ENCODE results near the gene CTDSPL. TPM values are rescaled to one million over a fixed set of nuclear protein-coding genes. Genes with fewer than 3 reads are reported as not detected.

The CTDSPL gene
- total RNA-seq, 4 donors from 2014 or later: 39.8 to 105 (median 56.2) TPM

DNA sequence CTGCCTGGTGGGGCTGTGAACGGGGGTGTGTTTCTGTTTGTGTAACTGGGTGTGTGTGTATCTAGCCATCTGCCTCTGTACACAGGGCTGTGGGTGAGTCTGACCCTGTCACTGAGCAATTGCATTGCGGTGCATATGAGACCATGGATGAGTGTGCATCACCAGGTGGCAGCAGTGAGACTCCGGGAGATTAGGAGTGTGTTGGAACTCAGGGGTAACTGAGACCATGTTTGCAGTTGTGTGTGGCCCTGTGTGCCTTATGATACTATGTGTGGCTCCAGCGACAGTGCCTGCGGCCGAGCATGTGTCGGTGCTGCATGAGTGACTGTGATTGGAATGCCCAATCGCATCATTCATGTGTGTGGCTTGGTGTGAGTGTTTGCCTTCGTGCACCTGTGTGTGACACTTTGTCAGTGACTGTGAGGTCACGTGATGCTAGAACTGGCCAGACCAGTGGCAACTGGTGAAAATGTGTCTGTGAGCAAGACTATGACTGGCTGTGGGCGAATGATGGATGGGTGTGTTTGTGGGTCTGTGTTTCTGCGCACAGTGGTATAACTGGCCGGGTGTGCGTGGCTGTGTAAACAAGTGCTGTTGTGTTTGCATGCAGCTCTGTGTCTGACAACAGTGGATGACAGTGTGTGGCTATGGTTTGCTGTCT is 142.9 kb downstream of the CTDSPL start:
- DNase-seq: peak; percentile 94
- peaks cover 0 to 13% (median 0%) of the 10 kb centered on the region in 4 donors for H3K36me3 ChIP-seq
- peaks cover 16 to 36% (median 28%) of the 10 kb centered on the region in 4 donors for H3K4me1 ChIP-seq
- no peaks in the 10 kb centered on the region for H3K27me3 ChIP-seq
- H3K27ac ChIP-seq: peak overlapping the region; percentile 80 to 88 (median 85)
- intact Hi-C loops (cut with DNase I; ENCODE audit: low total_unique reads) (no loop called here), in situ Hi-C loops (cut with MboI; ENCODE audit: low pct_ligation_motif_present in 1 of 4, low pct_unique_long_range_greater_than_20kb in 1 of 4, low sequenced_read_pairs in 3 of 4) (no loop called here)
- no peak overlapping the region for H3K4me3 ChIP-seq
- no peaks in the 10 kb centered on the region for H3K9me3 ChIP-seq
- 62% methylated on average over 13 of the region's 14 CpGs; no CpG with 5 or more reads in 1 of the 2 donors for WGBS, 2 donors (ENCODE audit: low coverage in 1 of 2)
- TF ChIP-seq, protein P1, sequence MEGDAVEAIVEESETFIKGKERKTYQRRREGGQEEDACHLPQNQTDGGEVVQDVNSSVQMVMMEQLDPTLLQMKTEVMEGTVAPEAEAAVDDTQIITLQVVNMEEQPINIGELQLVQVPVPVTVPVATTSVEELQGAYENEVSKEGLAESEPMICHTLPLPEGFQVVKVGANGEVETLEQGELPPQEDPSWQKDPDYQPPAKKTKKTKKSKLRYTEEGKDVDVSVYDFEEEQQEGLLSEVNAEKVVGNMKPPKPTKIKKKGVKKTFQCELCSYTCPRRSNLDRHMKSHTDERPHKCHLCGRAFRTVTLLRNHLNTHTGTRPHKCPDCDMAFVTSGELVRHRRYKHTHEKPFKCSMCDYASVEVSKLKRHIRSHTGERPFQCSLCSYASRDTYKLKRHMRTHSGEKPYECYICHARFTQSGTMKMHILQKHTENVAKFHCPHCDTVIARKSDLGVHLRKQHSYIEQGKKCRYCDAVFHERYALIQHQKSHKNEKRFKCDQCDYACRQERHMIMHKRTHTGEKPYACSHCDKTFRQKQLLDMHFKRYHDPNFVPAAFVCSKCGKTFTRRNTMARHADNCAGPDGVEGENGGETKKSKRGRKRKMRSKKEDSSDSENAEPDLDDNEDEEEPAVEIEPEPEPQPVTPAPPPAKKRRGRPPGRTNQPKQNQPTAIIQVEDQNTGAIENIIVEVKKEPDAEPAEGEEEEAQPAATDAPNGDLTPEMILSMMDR (IDR thresholded peaks at IDR 0.05): peak; percentile 54 to 91 (median 73)
- TF ChIP-seq POLR2A (IDR thresholded peaks at IDR 0.05): no peak
- TF ChIP-seq EP300 (IDR thresholded peaks at IDR 0.05; ENCODE audit: low read depth): peak; percentile 62
- TF ChIP-seq POLR2AphosphoS5 (IDR thresholded peaks at IDR 0.05): peak in 2 of 3 donors; percentile 46 to 70

DNA sequence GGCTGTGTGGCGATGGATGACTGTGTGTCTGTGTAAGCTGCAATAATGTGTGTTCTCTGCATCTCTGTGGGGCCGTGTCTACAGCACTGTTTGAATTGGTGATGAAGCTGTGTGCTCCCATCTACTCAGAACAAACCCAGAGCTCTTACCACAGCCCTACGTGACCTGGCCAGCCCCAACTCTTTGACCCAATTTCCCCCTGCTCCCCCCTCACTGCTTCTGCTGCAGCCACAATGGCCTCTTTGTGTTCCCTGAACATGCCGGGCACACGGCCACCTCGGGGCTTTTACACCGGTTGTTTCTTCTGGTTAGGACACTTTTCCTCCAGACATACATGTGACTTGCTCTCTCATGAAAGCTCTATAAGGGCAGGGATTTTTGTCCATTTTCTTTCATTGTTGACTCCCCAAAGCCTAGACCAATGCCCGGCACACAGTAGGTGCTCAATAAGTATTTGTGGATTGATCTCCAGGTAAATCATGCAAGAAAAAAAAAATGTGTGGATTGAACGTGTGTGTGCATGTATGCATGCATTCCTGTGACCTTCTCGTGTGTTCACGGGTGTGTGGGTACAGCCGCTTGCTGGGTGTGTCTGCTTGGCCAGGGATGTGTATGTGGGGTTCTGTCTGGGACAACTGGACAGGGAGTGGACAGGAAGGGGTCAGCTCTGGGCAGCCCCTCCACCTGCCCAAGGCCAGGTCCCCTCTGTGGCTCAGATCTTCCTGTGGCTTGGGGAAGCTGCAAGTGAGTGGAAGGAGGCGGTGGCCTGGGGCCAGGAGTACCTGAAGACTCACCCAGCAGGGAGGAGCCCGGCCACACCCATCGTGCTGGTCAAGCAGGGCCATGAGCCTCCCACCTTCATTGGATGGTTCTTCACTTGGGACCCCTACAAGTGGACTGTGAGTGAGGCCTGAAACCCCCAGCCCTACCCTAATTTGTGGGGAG is 143.7 kb downstream of the CTDSPL start:
- peak; percentile 67 for DNase-seq
- Histone ChIP-seq H3K27ac (peak overlapping the region; percentile 80 to 88 (median 85)), H3K9me3 (no peaks in the 10 kb centered on the region), H3K36me3 (peaks cover 0 to 13% (median 0%) of the 10 kb centered on the region in 4 donors), H3K4me1 (peaks cover 16 to 36% (median 28%) of the 10 kb centered on the region in 4 donors), H3K27me3 (no peaks in the 10 kb centered on the region), H3K4me3 (no peak overlapping the region)
- intact Hi-C loops (cut with DNase I; ENCODE audit: low total_unique reads) (no loop called here), in situ Hi-C loops (cut with MboI; ENCODE audit: low pct_ligation_motif_present in 1 of 4, low pct_unique_long_range_greater_than_20kb in 1 of 4, low sequenced_read_pairs in 3 of 4) (no loop called here)
- TF ChIP-seq POLR2AphosphoS5 (IDR thresholded peaks at IDR 0.05): peak in 1 of 3 donors; percentile 3
- TF ChIP-seq POLR2A (IDR thresholded peaks at IDR 0.05): no peak
- WGBS, 2 donors (ENCODE audit: low coverage in 1 of 2): 38 to 60% methylated on average over 4 to 15 of the region's 15 CpGs

DNA sequence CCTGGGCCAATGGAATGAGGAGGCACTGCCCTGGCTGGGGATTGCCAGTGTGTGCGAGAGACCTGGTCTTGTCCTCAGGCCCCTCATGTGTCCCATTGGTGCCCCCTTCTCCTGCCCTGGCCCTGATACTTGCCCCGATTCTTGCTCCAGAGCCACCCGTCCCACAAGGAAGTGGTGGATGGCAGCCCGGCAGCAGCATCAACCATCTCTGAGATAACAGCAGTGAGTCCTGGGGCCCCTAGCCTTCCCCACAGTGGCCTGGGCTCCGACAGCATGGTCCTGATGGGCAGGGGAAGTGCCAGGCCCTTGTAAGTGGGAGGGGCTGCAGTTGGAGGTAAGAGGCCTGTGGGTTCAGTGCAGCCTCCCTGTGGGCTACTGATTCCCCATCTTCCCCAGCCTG is 144.4 kb downstream of the CTDSPL start:
- 80% methylated on average over 5 of the region's 5 CpGs; no CpG with 5 or more reads in 1 of the 2 donors for WGBS, 2 donors (ENCODE audit: low coverage in 1 of 2)
- peak overlapping the region; percentile 5 to 88 (median 85) for H3K27ac ChIP-seq
- peaks cover 0 to 13% (median 0%) of the 10 kb centered on the region in 4 donors for H3K36me3 ChIP-seq
- H3K4me3 ChIP-seq: no peak overlapping the region
- peaks cover 16 to 36% (median 28%) of the 10 kb centered on the region in 4 donors for H3K4me1 ChIP-seq
- no peaks in the 10 kb centered on the region for H3K27me3 ChIP-seq
- DNase-seq: no peak
- intact Hi-C loops (cut with DNase I; ENCODE audit: low total_unique reads): no loop called here
- no peaks in the 10 kb centered on the region for H3K9me3 ChIP-seq
- in situ Hi-C loops (cut with MboI; ENCODE audit: low pct_ligation_motif_present in 1 of 4, low pct_unique_long_range_greater_than_20kb in 1 of 4, low sequenced_read_pairs in 3 of 4): no loop called here
- no peak for TF ChIP-seq POLR2A (IDR thresholded peaks at IDR 0.05)
- TF ChIP-seq, protein P1 (IDR thresholded peaks at IDR 0.05): no peak
- TF ChIP-seq EP300 (IDR thresholded peaks at IDR 0.05; ENCODE audit: low read depth): no peak
- no peak for TF ChIP-seq POLR2AphosphoS5 (IDR thresholded peaks at IDR 0.05)

DNA sequence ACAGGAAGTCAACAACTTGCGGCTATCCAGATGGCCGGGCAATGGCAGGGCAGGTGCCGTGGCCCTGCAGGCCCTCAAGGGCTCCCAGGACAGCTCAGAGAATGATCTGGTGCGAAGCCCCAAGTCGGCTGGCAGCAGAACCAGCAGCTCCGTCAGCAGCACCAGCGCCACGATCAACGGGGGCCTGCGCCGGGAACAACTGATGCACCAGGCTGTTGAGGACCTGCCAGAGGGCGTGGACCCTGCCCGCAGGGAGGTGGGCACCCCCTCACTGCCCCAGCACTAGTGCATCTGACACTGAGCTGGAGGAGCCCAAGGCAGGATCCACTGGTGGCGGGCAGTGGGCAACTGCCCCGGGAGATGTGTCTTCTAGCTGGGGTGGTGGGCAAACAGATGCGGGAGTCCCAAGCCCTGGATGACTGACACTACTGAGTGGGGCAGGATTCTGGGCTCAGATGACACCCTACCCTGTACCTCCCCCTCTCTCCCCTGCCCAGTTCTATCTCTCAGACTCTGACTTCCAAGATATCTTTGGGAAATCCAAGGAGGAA is 144.8 kb downstream of the CTDSPL start:
- WGBS, 2 donors (ENCODE audit: low coverage in 1 of 2): 95% methylated on average over 8 of the region's 16 CpGs; no CpG with 5 or more reads in 1 of the 2 donors
- TF ChIP-seq POLR2AphosphoS5 (IDR thresholded peaks at IDR 0.05): no peak
- TF ChIP-seq, protein P1 (IDR thresholded peaks at IDR 0.05): no peak
- TF ChIP-seq EP300 (IDR thresholded peaks at IDR 0.05; ENCODE audit: low read depth): no peak
- no peak for TF ChIP-seq POLR2A (IDR thresholded peaks at IDR 0.05)
- in situ Hi-C loops (cut with MboI; ENCODE audit: low pct_ligation_motif_present in 1 of 4, low pct_unique_long_range_greater_than_20kb in 1 of 4, low sequenced_read_pairs in 3 of 4) (no loop called here), intact Hi-C loops (cut with DNase I; ENCODE audit: low total_unique reads) (no loop called here)
- no peak for DNase-seq
- Histone ChIP-seq H3K9me3 (no peaks in the 10 kb centered on the region), H3K4me1 (peaks cover 16 to 36% (median 28%) of the 10 kb centered on the region in 4 donors), H3K4me3 (no peak overlapping the region), H3K27ac (peak overlapping the region in 2 of 4 donors; percentile 86 to 88), H3K27me3 (no peaks in the 10 kb centered on the region), H3K36me3 (peaks cover 0 to 12% (median 0%) of the 10 kb centered on the region in 4 donors)
